ENCODE data around the gene INO80C. TPM values are rescaled to one million over a fixed set of nuclear protein-coding genes. Genes with fewer than 3 reads are reported as not detected.

Gene INO80C
- total RNA-seq, 1 donor from 2014 or later, result 31.6 TPM

DNA sequence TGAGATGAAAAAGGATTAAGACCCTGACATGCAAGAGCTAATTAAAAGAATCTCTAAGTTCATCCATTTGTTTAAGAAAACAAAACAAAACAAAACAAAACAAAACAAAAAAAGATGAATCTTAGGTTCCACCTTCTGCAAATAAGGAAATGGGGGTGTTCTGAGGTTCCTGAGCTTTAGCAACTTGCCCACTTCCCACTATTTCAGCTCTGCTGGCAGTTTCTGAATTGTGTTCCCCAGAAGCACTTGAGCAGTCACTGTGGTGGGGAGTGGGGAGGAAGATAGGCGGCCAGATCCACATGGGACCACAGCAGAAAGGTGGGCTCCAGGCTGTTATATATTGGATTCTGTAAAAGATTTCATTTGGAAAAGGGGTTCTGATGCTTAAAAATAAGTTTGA, 20.3 kb downstream of the INO80C start:
- no peak for DNase-seq (ENCODE audit: low spot score, unreplicated experiment)
- H3K4me1 Mint-ChIP-seq (ENCODE audit: low read depth), result peaks cover 3% of the 10 kb centered on the region
- no peak overlapping the region for H3K4me3 Mint-ChIP-seq (ENCODE audit: low read depth)
- peaks cover 14% of the 10 kb centered on the region for H3K36me3 Mint-ChIP-seq (ENCODE audit: insufficient read depth)
- no peaks in the 10 kb centered on the region for H3K9me3 Mint-ChIP-seq (ENCODE audit: low read depth)
- TF ChIP-seq CTCF (IDR thresholded peaks at IDR 0.05; ENCODE audit: unreplicated experiment), result no peak
- H3K27me3 Mint-ChIP-seq, result no peaks in the 10 kb centered on the region
- H3K27ac Mint-ChIP-seq, result no peak overlapping the region

DNA sequence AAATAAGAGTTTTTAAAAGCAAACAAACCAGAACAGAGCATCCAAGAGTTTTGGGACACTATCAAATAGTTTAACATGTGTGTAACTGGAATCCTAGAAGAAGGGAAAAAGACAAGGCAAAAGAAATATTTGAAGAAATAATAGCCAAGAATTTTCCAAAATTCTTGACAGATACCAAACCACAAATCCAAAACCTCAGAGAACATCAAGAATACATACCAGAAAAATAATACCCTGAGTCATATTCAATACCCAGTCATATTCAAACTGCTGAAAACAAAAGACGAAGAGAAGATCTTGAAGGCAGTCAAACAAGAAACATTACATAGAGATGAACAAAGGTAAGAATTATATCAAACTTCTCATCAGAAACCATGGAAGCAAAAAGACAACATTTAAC, 22.9 kb downstream of the INO80C start:
- Mint-ChIP-seq H3K4me3 (ENCODE audit: low read depth) (no peak overlapping the region), H3K27ac (no peak overlapping the region)
- no peak for DNase-seq (ENCODE audit: low spot score, unreplicated experiment)

GRCh38 chr18:35473562-35473961, 24.2 kb downstream of the INO80C start:
- H3K9me3 Mint-ChIP-seq (ENCODE audit: low read depth), result no peaks in the 10 kb centered on the region
- H3K36me3 Mint-ChIP-seq (ENCODE audit: insufficient read depth), result peaks cover 27% of the 10 kb centered on the region
- H3K27ac Mint-ChIP-seq, result no peak overlapping the region
- no peak overlapping the region for H3K4me3 Mint-ChIP-seq (ENCODE audit: low read depth)
- no peaks in the 10 kb centered on the region for H3K27me3 Mint-ChIP-seq
- no peak for DNase-seq (ENCODE audit: low spot score, unreplicated experiment)
- H3K4me1 Mint-ChIP-seq (ENCODE audit: low read depth), result peaks cover 7% of the 10 kb centered on the region
- no peak for TF ChIP-seq CTCF (IDR thresholded peaks at IDR 0.05; ENCODE audit: unreplicated experiment)

More for the DNA sequence above, 22.9 kb downstream of the INO80C start:
- peaks cover 2% of the 10 kb centered on the region for H3K4me1 Mint-ChIP-seq (ENCODE audit: low read depth)
- TF ChIP-seq CTCF (IDR thresholded peaks at IDR 0.05; ENCODE audit: unreplicated experiment), result no peak
- no peaks in the 10 kb centered on the region for H3K9me3 Mint-ChIP-seq (ENCODE audit: low read depth)
- H3K36me3 Mint-ChIP-seq (ENCODE audit: insufficient read depth), result peaks cover 19% of the 10 kb centered on the region
- H3K27me3 Mint-ChIP-seq, result no peaks in the 10 kb centered on the region

- no peak for DNase-seq (ENCODE audit: low spot score, unreplicated experiment)
- Mint-ChIP-seq H3K27ac (no peak overlapping the region), H3K27me3 (no peaks in the 10 kb centered on the region), H3K4me1 (ENCODE audit: low read depth) (peaks cover 7% of the 10 kb centered on the region), H3K9me3 (ENCODE audit: low read depth) (no peaks in the 10 kb centered on the region), H3K36me3 (ENCODE audit: insufficient read depth) (peaks cover 25% of the 10 kb centered on the region), H3K4me3 (ENCODE audit: low read depth) (no peak overlapping the region)
- TF ChIP-seq CTCF (IDR thresholded peaks at IDR 0.05; ENCODE audit: unreplicated experiment), result no peak
These were observed 27.3 kb downstream of the INO80C start for GRCh38 chr18:35470435-35470834.

DNA sequence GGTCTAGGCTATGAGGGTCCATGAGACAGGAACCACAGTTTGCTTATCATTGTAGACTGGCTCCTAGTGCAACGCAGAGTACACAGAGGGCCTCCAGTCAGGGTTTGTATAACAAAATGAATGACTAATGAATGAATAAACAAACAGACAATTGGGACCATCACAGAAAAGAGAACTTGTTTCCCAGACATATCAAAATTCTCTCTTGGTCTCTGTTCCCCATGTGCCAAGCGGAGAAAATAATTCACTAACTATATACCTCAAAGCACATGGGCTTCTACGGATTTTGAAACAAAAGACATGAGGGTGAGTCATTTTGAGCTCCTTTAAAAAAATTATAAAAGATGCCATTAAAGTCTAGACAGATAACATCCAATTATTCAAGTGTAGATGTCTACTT, 28.0 kb downstream of the INO80C start:
- no peak overlapping the region for H3K4me3 Mint-ChIP-seq (ENCODE audit: low read depth)
- no peaks in the 10 kb centered on the region for H3K27me3 Mint-ChIP-seq
- no peak overlapping the region for H3K27ac Mint-ChIP-seq
- no peak for TF ChIP-seq CTCF (IDR thresholded peaks at IDR 0.05; ENCODE audit: unreplicated experiment)
- DNase-seq (ENCODE audit: low spot score, unreplicated experiment), result no peak
- no peaks in the 10 kb centered on the region for H3K9me3 Mint-ChIP-seq (ENCODE audit: low read depth)
- peaks cover 7% of the 10 kb centered on the region for H3K4me1 Mint-ChIP-seq (ENCODE audit: low read depth)
- H3K36me3 Mint-ChIP-seq (ENCODE audit: insufficient read depth), result peaks cover 21% of the 10 kb centered on the region

Data from progenitor cell of endocrine pancreas (in vitro differentiated cells).